Neutrophil (primary cell): Measurements from ENCODE around the gene NLRP6.

ENCODE experiments used
- H3K27ac ChIP-seq: fragments of 200-600 bp; sonication (generic); 2 replicates; pipeline ENCODE4 v1.5.1; 2016; ENCODE audit warnings: mild to moderate bottlenecking, moderate library complexity
- H3K27me3 ChIP-seq: fragments of 200-600 bp; sonication (generic); 2 replicates; pipeline ENCODE4 v1.6.0; 2016; ENCODE audit warnings: mild to moderate bottlenecking
- H3K36me3 ChIP-seq: fragments of 200-600 bp; sonication (generic); 2 replicates; pipeline ENCODE4 v1.5.1; 2017
- H3K4me1 ChIP-seq, 2 experiments: fragments of 200-600 bp in 1 of 2; sonication (generic) in 1 of 2; 1 replicate in 1 of 2; 2 replicates in 1 of 2; pipeline versions ENCODE4 v1.5.1 to v1.6.1; 2013 to 2016; ENCODE audit warnings: low read depth in 1 of 2, low read length in 1 of 2, mild to moderate bottlenecking in 1 of 2, moderate library complexity in 1 of 2; ENCODE audit not compliant: control insufficient read depth in 1 of 2, insufficient read depth in 1 of 2
- H3K4me3 ChIP-seq, 2 experiments: fragments of 200-600 bp in 1 of 2; sonication (generic) in 1 of 2; 1 replicate in 1 of 2; 2 replicates in 1 of 2; pipeline ENCODE4 v1.5.1; 2013 to 2016; ENCODE audit warnings: low read depth in 1 of 2, low read length in 1 of 2, mild to moderate bottlenecking in 1 of 2, moderate library complexity in 1 of 2
- H3K9me3 ChIP-seq: fragments of 200-600 bp; sonication (generic); 2 replicates; pipeline ENCODE4 v1.5.1; 2016
- TF ChIP-seq, protein P1 (sequence below): fragments of 200-600 bp; sonication (generic); IDR thresholded peaks from 2 replicates; pipeline ENCODE4 v1.5.1; 2016; ENCODE audit warnings: antibody characterized with exemption

NLRP6 gene

DNA sequence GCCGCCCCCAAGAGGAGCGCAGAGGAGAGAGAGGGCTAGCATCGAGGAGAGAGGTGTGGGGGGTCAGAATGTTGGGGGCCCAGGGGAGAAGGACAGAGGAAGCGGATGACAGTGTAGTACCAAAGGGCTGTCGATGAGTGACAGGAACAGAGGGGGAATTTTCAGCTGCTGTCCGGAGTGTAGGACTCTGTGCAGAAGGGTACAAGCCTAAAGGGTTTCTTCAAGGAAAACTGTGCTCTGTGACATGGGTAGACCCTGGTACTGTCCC lies 5.3 kb upstream of the NLRP6 start:
- H3K9me3 ChIP-seq: no peaks in the 10 kb centered on the region
- peak overlapping the region; percentile 1 for H3K27ac ChIP-seq
- TF ChIP-seq, protein P1, sequence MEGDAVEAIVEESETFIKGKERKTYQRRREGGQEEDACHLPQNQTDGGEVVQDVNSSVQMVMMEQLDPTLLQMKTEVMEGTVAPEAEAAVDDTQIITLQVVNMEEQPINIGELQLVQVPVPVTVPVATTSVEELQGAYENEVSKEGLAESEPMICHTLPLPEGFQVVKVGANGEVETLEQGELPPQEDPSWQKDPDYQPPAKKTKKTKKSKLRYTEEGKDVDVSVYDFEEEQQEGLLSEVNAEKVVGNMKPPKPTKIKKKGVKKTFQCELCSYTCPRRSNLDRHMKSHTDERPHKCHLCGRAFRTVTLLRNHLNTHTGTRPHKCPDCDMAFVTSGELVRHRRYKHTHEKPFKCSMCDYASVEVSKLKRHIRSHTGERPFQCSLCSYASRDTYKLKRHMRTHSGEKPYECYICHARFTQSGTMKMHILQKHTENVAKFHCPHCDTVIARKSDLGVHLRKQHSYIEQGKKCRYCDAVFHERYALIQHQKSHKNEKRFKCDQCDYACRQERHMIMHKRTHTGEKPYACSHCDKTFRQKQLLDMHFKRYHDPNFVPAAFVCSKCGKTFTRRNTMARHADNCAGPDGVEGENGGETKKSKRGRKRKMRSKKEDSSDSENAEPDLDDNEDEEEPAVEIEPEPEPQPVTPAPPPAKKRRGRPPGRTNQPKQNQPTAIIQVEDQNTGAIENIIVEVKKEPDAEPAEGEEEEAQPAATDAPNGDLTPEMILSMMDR: no peak
- peaks cover 12% of the 10 kb centered on the region for H3K27me3 ChIP-seq
- no peak overlapping the region for H3K4me3 ChIP-seq
- no peaks in the 10 kb centered on the region for H3K36me3 ChIP-seq
- peaks cover 44 to 71% of the 10 kb centered on the region in 2 experiments for H3K4me1 ChIP-seq

DNA sequence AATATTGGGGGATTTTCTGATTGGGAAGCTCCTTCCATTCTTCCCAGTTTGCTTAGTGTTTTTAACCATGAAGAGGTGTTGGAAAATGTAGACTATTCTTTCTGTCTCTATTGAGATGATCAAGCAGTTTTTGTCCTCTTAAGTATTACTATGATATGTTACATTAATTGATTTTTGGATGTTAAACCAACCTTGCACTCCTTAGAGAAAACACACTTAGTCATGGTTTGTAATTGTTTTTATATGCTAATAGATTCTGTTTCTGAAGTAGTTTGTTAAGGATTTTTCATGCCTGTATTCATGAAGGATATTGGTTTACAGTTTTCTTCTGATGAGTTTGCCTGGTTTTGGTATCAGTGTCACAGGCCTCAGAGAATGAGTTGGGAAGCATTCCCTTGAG lies 2.0 kb upstream of the NLRP6 start:
- H3K4me3 ChIP-seq: peak overlapping the region in 1 of 2 experiments; percentile 84
- no peak overlapping the region for H3K27ac ChIP-seq
- H3K27me3 ChIP-seq: peaks cover 46% of the 10 kb centered on the region
- H3K9me3 ChIP-seq: no peaks in the 10 kb centered on the region
- peaks cover 39 to 57% of the 10 kb centered on the region in 2 experiments for H3K4me1 ChIP-seq
- TF ChIP-seq, protein P1: no peak
- H3K36me3 ChIP-seq: peaks cover 12% of the 10 kb centered on the region

DNA sequence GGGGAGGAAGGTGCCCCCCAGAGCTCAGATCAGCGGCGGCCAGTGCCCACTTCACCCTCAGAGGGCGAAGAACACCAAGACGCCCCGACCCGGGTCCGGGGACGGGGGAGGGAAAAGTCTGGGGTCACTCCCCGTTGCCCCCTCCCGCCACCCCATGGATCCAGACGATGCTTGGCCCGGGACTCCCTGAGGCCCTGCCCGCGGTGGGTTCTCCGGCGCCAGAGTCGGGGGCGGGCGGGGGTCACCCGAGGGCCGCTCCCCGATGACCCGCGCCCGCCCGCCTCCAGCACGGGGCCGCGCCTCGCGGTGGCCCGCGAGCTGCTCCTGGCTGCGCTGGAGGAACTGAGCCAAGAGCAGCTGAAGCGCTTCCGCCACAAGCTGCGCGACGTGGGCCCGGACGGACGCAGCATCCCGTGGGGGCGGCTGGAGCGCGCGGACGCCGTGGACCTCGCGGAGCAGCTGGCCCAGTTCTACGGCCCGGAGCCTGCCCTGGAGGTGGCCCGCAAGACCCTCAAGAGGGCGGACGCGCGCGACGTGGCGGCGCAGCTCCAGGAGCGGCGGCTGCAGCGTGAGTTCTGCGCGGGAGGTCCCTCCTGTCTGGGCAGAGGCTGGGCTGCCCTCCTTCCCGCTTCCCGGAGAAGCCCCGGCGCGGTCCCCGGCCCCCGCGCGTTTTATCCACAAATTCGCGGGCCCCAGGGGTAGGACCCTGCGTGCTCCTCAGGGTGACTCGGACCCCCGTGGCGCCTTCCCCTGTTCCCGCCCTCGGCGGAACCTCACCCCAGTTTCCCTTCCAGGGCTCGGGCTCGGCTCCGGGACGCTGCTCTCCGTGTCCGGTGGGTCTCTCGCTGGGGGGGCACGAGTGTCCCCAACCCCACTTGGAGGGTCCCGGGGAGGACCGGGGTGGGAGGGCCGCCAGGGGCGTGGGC lies 1.1 kb downstream of the NLRP6 start:
- H3K4me3 ChIP-seq: peak overlapping the region; percentile 84
- peaks cover 60 to 77% of the 10 kb centered on the region in 2 experiments for H3K4me1 ChIP-seq
- H3K36me3 ChIP-seq: peaks cover 35% of the 10 kb centered on the region
- peaks cover 76% of the 10 kb centered on the region for H3K27me3 ChIP-seq
- peak overlapping the region; percentile 86 for H3K27ac ChIP-seq
- no peaks in the 10 kb centered on the region for H3K9me3 ChIP-seq
- TF ChIP-seq, protein P1: no peak

DNA sequence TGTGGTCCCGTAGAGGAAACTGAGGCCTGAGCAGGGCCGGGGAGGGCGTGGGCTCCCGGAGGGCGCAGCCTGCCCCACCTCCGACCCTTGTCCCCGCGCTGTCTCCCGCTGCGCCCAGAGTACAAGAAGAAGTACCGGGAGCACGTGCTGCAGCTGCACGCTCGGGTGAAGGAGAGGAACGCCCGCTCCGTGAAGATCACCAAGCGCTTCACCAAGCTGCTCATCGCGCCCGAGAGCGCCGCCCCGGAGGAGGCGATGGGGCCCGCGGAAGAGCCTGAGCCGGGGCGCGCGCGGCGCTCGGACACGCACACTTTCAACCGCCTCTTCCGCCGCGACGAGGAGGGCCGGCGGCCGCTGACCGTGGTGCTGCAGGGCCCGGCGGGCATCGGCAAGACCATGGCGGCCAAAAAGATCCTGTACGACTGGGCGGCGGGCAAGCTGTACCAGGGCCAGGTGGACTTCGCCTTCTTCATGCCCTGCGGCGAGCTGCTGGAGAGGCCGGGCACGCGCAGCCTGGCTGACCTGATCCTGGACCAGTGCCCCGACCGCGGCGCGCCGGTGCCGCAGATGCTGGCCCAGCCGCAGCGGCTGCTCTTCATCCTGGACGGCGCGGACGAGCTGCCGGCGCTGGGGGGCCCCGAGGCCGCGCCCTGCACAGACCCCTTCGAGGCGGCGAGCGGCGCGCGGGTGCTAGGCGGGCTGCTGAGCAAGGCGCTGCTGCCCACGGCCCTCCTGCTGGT lies 1.9 kb downstream of the NLRP6 start:
- TF ChIP-seq, protein P1: no peak
- H3K4me1 ChIP-seq: peaks cover 54 to 68% of the 10 kb centered on the region in 2 experiments

DNA sequence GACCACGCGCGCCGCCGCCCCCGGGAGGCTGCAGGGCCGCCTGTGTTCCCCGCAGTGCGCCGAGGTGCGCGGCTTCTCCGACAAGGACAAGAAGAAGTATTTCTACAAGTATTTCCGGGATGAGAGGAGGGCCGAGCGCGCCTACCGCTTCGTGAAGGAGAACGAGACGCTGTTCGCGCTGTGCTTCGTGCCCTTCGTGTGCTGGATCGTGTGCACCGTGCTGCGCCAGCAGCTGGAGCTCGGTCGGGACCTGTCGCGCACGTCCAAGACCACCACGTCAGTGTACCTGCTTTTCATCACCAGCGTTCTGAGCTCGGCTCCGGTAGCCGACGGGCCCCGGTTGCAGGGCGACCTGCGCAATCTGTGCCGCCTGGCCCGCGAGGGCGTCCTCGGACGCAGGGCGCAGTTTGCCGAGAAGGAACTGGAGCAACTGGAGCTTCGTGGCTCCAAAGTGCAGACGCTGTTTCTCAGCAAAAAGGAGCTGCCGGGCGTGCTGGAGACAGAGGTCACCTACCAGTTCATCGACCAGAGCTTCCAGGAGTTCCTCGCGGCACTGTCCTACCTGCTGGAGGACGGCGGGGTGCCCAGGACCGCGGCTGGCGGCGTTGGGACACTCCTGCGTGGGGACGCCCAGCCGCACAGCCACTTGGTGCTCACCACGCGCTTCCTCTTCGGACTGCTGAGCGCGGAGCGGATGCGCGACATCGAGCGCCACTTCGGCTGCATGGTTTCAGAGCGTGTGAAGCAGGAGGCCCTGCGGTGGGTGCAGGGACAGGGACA lies 2.7 kb downstream of the NLRP6 start:
- Histone ChIP-seq H3K27me3 (peaks cover 91% of the 10 kb centered on the region), H3K36me3 (peaks cover 51% of the 10 kb centered on the region), H3K4me3 (peak overlapping the region; percentile 84), H3K4me1 (peaks cover 54 to 63% of the 10 kb centered on the region in 2 experiments), H3K9me3 (no peaks in the 10 kb centered on the region), H3K27ac (peak overlapping the region; percentile 86)
- TF ChIP-seq, protein P1: no peak

More for the DNA sequence above, 1.9 kb downstream of the NLRP6 start:
- Histone ChIP-seq H3K36me3 (peaks cover 43% of the 10 kb centered on the region), H3K27me3 (peaks cover 83% of the 10 kb centered on the region), H3K9me3 (no peaks in the 10 kb centered on the region), H3K27ac (peak overlapping the region; percentile 86), H3K4me3 (peak overlapping the region; percentile 84)
